ENCODE results near the gene PDE4B.
"Not testable (repeated sequence)": the region's sequence is repeated elsewhere in the genome, so short reads cannot be mapped to it uniquely, and the experiment has no call there.

Gene PDE4B

DNA sequence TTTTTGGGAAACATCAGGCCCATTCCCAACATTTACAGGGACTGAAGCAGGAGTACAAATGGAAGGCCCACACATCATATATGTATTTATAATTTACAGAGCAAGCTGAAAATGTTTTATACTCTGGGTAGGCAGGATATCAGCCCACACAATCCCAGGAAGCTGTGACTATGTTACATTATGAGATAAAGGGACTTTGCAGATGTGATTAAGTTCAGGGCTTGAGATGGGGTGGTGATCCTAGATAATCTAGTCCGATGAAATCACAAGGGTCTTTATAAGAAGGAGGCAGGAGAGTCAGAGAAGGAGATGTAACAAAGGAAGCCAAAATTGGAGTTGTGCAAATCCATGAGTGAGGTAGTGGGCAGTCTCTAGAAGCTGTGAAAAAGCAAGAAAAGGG is 160.5 kb downstream of the PDE4B start:
- no peak for DNase-seq (ENCODE audit: low read depth, low spot score)

GRCh38 chr1:65955071-65955470 is 162.4 kb downstream of the PDE4B start:
- no peak for DNase-seq (ENCODE audit: low read depth, low spot score)

DNA sequence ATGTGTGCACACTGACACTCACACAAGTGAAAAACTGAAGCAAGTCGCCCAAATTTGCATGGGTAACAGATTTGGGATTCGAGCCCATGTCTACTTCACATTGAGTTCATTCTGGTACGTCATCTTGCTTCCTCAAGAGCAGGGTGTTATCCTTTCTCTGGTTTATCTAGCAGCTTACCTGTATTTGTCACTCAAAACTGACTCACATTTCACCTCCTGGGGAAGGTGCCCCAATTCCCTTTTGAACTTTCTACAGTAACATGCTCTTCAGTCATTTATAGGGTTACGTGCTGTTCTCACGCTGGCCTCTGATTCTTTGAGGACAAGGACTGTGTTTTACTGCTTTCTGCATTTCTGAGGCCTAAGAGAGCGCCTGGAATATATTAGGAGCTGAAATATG is 162.8 kb downstream of the PDE4B start:
- DNase-seq (ENCODE audit: low read depth, low spot score) = no peak

- peak; percentile 11 for DNase-seq (ENCODE audit: low read depth, low spot score)
Measured at GRCh38 chr1:65958561-65959350, 166.1 kb downstream of the PDE4B start.

DNA sequence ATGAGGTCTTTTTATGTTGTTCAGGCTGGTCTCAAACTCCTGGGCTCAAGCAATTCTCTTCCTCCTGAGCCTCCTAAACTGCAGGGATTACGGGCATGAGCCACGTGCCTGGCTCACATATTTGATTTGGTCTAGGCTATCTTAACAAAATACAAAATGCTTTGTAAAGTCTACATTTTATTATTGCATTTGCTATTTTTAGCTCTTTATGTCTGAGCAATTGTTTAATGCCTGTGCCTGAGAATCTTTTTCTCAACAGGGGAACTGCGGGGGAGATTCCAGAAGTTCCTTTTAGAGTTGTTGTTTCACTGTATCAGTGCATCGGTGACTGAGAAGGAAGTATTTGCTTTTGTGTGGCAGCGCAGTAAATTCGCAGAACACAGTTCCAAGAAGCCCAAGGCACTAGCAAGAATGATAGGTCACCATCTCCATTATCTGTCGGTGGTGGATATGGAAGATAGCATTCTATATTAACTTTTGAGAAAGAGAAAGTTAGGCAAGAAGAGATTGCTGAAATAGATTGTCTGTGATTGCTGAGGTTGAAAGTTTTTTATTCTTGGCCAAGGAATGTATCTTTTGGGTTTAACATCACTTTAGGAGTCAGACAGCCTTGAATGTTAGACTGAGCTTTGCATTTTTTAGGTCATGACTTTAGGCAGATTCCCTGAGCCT is 167.3 kb downstream of the PDE4B start:
- DNase-seq (ENCODE audit: low read depth, low spot score) = no peak

DNA sequence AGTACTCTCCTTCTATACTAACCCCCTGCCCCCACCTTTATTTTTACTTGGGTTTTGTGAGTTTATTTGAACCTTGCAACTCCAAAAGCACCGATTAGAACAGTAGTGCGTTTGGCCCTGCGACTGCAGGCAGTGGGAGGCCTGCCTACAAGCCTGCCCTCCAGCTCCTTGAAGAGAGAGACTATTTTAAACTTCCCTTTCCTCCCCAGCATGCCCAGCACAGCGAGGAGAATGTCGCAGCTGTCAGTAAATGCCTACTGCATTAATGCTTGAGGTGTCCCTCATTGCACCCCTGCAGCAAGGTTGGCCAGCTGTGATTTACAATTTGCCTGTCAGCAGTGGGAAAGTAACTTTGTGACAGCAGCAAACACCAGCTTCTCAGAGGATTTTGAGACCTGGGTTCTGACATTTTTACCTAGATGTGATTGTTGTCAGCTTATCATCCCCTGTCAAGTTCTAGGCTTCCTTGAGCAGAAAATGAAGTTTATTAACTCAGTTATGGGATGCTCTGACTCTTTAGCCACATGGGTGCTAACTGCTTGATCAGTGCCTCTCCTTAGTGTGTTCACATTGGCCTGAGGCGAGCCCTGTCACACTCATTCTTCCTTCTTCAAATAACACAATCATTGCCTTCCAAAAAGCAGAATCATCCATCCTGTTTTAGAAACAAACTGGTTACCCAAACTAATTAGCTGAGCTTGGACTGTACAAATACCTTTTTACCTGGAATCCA is 170.6 kb downstream of the PDE4B start:
- no peak for DNase-seq (ENCODE audit: low read depth, low spot score)

GRCh38 chr1:65964123-65964522 is 171.4 kb downstream of the PDE4B start:
- DNase-seq (ENCODE audit: low read depth, low spot score) = no peak

- DNase-seq (ENCODE audit: low read depth, low spot score) = no peak
Measured at GRCh38 chr1:65965112-65965996, 172.7 kb downstream of the PDE4B start.

GRCh38 chr1:65967492-65967891 is 174.8 kb downstream of the PDE4B start:
- DNase-seq (ENCODE audit: low read depth, low spot score) = not testable (repeated sequence)

DNA sequence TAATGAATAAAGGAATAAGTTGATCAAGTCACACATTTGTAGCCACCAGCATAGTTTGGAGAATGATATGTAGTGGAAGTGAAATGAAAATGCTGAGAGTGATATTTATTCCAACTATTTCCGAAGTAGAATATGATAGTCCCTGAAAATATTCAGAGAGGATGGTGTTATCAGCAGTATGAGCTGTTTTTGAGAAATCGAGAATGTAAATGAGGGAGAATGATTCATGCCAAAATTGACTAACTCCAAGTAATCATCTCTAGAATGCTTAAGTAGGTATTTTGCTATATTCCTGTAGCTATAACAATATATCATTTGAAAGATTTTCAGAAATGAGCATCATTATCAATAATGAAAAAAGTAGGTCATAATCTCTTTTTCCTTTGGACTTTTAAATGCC is 178.9 kb downstream of the PDE4B start:
- no peak for DNase-seq (ENCODE audit: low read depth, low spot score)

DNA sequence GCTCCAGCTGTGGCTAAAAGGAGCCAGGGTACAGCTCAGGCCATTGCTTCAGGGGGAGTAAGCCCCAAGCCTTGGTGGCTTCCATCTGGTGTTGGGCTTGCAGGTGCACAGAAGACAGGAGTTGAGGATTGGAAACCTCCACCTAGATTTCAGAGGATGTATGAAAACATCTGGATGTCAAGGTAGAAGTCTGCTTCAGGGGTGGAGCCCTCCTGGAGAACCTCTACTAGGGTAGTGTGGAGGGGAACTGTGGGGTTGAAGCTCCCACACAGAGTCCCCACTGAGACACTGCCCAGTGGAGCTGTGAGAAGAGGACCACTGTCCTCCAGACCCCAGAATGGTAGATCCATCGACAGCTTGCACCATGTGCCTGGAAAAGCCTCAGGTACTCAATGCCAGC is 183.0 kb downstream of the PDE4B start:
- no peak for DNase-seq (ENCODE audit: low read depth, low spot score)

DNA sequence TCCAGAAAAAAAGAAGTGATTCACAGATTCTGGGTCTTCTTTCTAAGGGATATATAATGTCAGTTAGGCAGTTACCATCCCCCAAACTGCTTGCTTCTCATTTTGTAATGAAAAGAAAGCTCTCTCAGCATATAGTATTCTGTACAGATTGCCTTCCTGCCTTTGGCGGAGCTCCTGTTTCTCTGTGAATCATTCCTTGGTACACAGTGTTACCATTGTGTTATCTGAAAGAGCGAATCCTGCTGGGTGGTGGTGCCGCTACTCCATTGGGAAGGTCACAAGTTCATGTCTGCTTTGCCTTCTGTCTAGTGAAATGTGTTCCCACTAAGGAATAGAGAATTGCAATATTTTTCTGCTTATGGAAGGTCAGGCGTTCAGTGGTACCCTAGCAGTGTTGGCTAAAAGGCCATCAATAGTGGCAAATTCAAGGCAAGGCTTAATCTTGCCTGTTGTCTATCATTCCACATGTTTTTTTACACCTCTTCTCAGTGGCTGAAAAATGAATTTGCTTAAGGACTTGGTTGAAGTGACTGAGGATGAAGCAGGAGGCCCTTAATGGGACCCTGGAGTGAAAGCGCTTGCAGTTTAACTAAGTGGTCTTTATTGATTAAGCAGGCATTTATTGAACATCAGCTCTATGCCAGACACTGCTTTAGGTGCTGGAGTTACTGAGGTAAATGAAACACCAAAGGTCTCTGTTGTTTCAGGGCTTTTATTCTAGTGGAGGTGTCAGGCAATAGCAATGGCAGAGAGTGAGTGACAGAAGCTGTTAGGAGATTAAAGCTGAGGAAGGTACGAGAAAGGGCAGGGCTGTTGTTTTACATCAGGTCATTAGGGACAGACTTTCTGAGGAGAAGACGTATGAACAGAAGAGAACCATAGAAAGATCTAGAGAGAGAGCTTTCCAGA is 186.7 kb downstream of the PDE4B start:
- DNase-seq (ENCODE audit: low read depth, low spot score) = no peak

DNA sequence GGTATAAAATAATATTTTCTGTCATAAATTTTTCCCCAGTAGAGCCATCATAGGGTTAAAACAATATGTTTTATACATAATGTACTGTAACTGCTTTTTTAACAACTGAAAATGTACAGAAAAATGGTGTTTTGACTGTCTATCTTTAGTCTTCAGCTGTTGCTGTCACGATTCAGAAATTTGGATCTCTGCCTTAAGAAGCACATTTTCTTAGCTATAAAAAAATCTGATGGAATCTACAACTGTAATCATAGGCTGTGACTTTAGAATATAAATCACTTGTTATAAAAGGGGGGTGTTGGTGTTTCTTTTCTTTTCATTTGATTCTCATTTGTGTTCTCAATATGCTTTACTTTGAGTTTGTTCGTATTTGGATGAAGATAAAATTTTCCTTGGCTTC is 187.5 kb downstream of the PDE4B start:
- DNase-seq (ENCODE audit: low read depth, low spot score) = no peak

- DNase-seq (ENCODE audit: low read depth, low spot score) = no peak
Measured at GRCh38 chr1:65983500-65983899, 190.8 kb downstream of the PDE4B start.

DNA sequence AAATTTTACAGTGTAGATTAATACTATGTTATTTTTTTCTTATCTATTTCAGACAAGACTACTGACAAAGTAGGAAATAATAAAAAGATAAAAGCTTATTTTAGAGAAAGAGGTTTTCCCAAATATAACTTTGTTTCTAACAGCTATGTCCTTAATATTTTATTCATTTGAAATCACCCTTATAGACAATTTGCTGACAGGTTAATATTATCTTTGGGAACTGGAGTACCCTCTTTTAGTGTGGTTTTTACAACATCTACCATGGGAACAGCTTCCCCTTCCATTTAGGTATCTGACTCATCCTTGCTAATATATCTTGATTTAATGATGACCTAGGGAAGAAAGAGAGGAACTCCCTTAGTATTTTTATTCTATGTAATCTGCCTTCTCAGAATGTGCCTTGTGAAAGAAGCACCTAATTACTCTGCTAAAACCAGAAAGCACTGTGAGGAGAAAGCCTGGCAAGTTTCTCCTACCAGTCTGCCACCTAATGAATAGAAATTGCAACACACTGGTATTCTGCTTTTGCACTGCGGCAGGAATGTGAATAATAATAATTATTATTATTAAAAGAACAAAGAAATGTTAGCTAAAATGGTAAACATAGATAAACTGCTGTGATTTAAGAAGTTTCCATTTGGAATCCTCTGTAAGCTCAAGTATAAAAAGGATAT is 192.8 kb downstream of the PDE4B start:
- DNase-seq (ENCODE audit: low read depth, low spot score) = no peak

- no peak for DNase-seq (ENCODE audit: low read depth, low spot score)
Measured at GRCh38 chr1:65986146-65986545, 193.5 kb downstream of the PDE4B start.

DNA sequence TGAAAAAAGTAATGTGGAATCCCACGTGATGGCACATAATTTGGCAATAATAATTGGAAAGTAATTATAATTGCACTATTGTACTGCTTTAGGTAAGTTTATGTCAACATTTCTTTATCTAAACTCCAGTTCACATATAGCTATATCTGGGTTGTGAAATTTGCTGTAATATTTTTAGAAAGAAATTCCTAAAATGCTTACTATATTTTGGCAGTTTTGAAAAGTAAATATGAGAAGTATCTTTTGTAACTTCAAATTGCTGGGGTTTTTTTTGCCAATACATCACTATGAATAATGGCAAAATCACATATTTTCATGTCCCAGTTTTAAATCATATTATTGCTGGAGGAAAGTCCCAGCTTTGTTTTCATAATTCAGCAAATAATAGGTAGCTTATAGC is 197.5 kb downstream of the PDE4B start:
- no peak for DNase-seq (ENCODE audit: low read depth, low spot score)

DNA sequence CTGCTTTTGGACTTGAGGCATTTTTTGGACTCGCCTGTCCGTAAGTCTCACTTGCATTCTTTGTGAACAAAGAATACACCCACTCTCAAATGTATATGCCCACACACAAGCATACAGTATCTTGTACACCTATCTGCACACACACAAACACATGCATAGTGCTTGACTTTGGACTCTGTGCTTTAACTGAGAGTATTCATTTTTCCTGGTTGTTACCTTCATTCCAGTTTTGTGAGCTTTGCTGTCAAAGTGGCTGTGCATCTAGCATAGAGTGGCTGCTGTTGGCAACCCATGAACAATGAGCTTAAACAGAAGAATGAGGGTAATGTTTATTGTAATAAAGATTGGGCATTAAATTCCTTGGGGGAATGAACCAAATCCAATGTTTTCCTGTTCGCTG is 199.0 kb downstream of the PDE4B start:
- no peak for DNase-seq (ENCODE audit: low read depth, low spot score)

- no peak for DNase-seq (ENCODE audit: low read depth, low spot score)
Measured at GRCh38 chr1:65992165-65992821, 199.6 kb downstream of the PDE4B start.

Measured in brain pericyte (primary cell).